Gastrocnemius medialis (tissue), 4 donors: ENCODE results near the gene OSGIN1.
A peak's percentile ranks its signal among the peaks of the same experiment; 100 is the strongest.

Experiments
- POLR2A ChIP-seq, 2 donors: fragments of 450-650 bp; IDR thresholded peaks; one replicate each; pipeline ENCODE4 v1.6.1; 2017; ENCODE audit warnings: antibody characterized with exemption in 2 of 2, mild to moderate bottlenecking in 2 of 2, moderate library complexity in 2 of 2
- TF ChIP-seq, protein P1 (sequence below), 5 experiments: fragments of 450-650 bp in 3 of 5; fragments of 200-600 bp in 2 of 5; sonication (generic) in 2 of 5; IDR thresholded peaks in 4 of 5; conservative IDR thresholded peaks in 1 of 5; 1 replicate in 4 of 5; 2 replicates in 1 of 5; pipeline ENCODE4 v1.5.1; 2016 to 2019; ENCODE audit warnings: antibody characterized with exemption in 5 of 5, mild to moderate bottlenecking in 3 of 5, moderate library complexity in 3 of 5

DNA sequence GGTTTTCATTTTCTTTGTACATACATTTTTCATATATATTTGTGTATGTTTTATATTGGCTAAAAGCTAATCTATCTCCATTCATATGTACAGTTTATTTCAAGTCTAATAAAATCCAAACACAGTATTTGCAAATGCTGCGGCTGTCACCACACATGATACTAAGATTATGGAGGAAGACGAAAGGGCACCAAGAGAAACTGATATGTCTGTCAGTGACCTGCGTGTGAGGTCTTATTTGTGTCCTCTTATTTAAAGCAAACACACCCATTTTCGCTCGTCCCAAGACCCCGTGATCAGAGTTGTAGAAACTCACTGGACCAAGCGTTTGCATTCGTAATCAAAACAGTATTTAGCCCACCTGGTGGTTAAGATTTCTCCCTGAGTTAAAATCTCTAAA is 45.9 kb upstream of the OSGIN1 start:
- TF ChIP-seq, protein P1, sequence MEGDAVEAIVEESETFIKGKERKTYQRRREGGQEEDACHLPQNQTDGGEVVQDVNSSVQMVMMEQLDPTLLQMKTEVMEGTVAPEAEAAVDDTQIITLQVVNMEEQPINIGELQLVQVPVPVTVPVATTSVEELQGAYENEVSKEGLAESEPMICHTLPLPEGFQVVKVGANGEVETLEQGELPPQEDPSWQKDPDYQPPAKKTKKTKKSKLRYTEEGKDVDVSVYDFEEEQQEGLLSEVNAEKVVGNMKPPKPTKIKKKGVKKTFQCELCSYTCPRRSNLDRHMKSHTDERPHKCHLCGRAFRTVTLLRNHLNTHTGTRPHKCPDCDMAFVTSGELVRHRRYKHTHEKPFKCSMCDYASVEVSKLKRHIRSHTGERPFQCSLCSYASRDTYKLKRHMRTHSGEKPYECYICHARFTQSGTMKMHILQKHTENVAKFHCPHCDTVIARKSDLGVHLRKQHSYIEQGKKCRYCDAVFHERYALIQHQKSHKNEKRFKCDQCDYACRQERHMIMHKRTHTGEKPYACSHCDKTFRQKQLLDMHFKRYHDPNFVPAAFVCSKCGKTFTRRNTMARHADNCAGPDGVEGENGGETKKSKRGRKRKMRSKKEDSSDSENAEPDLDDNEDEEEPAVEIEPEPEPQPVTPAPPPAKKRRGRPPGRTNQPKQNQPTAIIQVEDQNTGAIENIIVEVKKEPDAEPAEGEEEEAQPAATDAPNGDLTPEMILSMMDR (IDR thresholded peaks at IDR 0.05 in 4 of 5, conservative IDR thresholded peaks at IDR 0.05 in 1 of 5), result no peak
- TF ChIP-seq POLR2A (IDR thresholded peaks at IDR 0.05), result peak; percentile 28 to 46
